Adrenal gland (tissue), 5 donors: ENCODE results near the gene TPP1.

Experiments used
- CTCF ChIP-seq, 6 experiments: fragments of 450-650 bp in 4 of 6; fragments of 200-600 bp in 2 of 6; sonication (generic) in 1 of 6; IDR thresholded peaks; 1 replicate in 5 of 6; 2 replicates in 1 of 6; pipeline versions ENCODE4 v1.5.1 to v1.8.0; 2016 to 2021; ENCODE audit warnings: antibody characterized with exemption in 6 of 6, mild to moderate bottlenecking in 2 of 6, moderate library complexity in 1 of 6
- POLR2A ChIP-seq, 2 donors: fragments of 450-650 bp; IDR thresholded peaks; one replicate each; pipeline ENCODE4 v1.6.1; 2017; ENCODE audit warnings: antibody characterized with exemption in 2 of 2, mild to moderate bottlenecking in 2 of 2, moderate library complexity in 1 of 2
- donor health status: DM: no; HTN: no; CAD: no.

- TF ChIP-seq CTCF (IDR thresholded peaks at IDR 0.05), result peak in 5 of 6 experiments; percentile 8 to 37 (median 18)
- TF ChIP-seq POLR2A (IDR thresholded peaks at IDR 0.05), result peak; percentile 69 to 78
Observed at GRCh38 chr11:6603287-6604080, 15.7 kb downstream of the TPP1 start, which contains the start of the genes ILK and RRP8.
